Mesendoderm (in vitro differentiated cells): Measurements from ENCODE around the gene HS6ST1.

Experiments
- DNase-seq: peaks from one replicate; pipeline ENCODE4 v3.0.0; 2013
- H2AK5ac ChIP-seq: 2 replicates; pipeline ENCODE4 v1.6.1; 2013; ENCODE audit warnings: low read length, inconsistent platforms
- H2BK120ac ChIP-seq: 2 replicates; pipeline ENCODE4 v1.6.1; 2013; ENCODE audit warnings: low read depth, mild to moderate bottlenecking, low read length, moderate library complexity, mixed read lengths
- H2BK15ac ChIP-seq: replicated peaks from 2 replicates; pipeline ENCODE4 v1.6.1; 2013; ENCODE audit warnings: low read depth, mild to moderate bottlenecking, moderate library complexity
- H2BK5ac ChIP-seq: 2 replicates; pipeline ENCODE4 v1.6.1; 2013; ENCODE audit warnings: low read length, inconsistent platforms
- H3K18ac ChIP-seq: 2 replicates; pipeline ENCODE4 v1.6.1; 2013; ENCODE audit warnings: mild to moderate bottlenecking, low read length, mixed read lengths
- H3K23ac ChIP-seq: one replicate; pipeline ENCODE4 v1.6.1; 2013; ENCODE audit warnings: low read length
- H3K27ac ChIP-seq: 2 replicates; pipeline ENCODE4 v1.5.1; 2013; ENCODE audit warnings: low read depth, mild to moderate bottlenecking, inconsistent platforms, low read length, moderate library complexity
- H3K27me3 ChIP-seq: 2 replicates; pipeline ENCODE4 v1.6.1; 2013; ENCODE audit warnings: low read length, control low read depth, mild to moderate bottlenecking, inconsistent platforms; ENCODE audit not compliant: insufficient read depth, poor library complexity
- H3K36me3 ChIP-seq: 2 replicates; pipeline ENCODE4 v1.6.1; 2013; ENCODE audit warnings: low read length, inconsistent platforms; ENCODE audit not compliant: control insufficient read depth, insufficient read depth
- H3K4ac ChIP-seq: one replicate; pipeline ENCODE4 v1.6.1; 2013; ENCODE audit warnings: low read depth, mild to moderate bottlenecking, low read length, moderate library complexity
- H3K4me1 ChIP-seq: 2 replicates; pipeline ENCODE4 v1.6.1; 2013; ENCODE audit warnings: low read depth, low read length, inconsistent platforms; ENCODE audit not compliant: control insufficient read depth
- H3K4me2 ChIP-seq: 2 replicates; pipeline ENCODE4 v1.6.1; 2013; ENCODE audit warnings: low read length
- H3K4me3 ChIP-seq: 2 replicates; pipeline ENCODE4 v1.5.1; 2013; ENCODE audit warnings: mild to moderate bottlenecking, low read length
- H3K56ac ChIP-seq: one replicate; pipeline ENCODE4 v1.6.1; 2013; ENCODE audit warnings: low read length
- H3K79me1 ChIP-seq: 2 replicates; pipeline ENCODE4 v1.6.1; 2013; ENCODE audit warnings: low read length, inconsistent platforms
- H3K79me2 ChIP-seq: 2 replicates; pipeline ENCODE4 v1.6.1; 2013; ENCODE audit warnings: mild to moderate bottlenecking, low read length; ENCODE audit not compliant: control insufficient read depth, insufficient read depth
- H3K9ac ChIP-seq: 2 replicates; pipeline ENCODE4 v1.6.1; 2013; ENCODE audit warnings: low read length, inconsistent platforms
- H4K5ac ChIP-seq: one replicate; pipeline ENCODE4 v1.6.1; 2013; ENCODE audit warnings: low read length
- H4K8ac ChIP-seq: one replicate; pipeline ENCODE4 v1.6.1; 2013; ENCODE audit warnings: low read depth, mild to moderate bottlenecking, control low read depth, low read length, moderate library complexity
- WGBS: extraction: QIAGEN DNeasy Blood & Tissue Kit; methylation state at CpG from one replicate; pipeline ENCODE4 v1.1.7; 2013; ENCODE audit warnings: low lambda C conversion rate, missing lambda C conversion rate; ENCODE audit not compliant: insufficient coverage; ENCODE audit errors: extremely low coverage; 5-methylcytosine and 5-hydroxymethylcytosine counted together

HS6ST1 gene

DNA sequence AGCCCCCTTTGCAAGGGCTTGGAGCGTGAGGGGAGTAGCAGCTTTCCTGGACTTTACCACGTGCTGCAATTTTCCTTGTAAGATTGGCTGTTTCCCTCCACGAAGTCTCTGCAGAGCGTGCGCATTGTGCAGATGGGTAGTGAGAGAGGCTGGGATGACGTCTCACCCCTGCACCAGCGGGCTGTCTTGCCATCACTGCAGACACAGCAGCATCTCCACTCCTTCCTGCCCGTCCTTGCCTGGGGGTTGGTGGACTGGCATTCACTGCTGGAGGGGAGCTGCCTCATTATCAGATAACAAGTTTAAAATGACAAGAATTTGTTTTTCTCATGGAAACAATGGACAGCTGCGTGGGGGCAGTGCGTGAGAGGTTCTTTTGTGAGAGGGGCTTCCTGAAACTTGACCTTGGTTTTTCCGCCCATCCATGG, 45.3 kb upstream of the HS6ST1 start:
- Histone ChIP-seq H3K79me2 (no peaks in the 10 kb centered on the region), H4K5ac (no peak overlapping the region), H3K56ac (peak overlapping the region; percentile 17), H2AK5ac (no peak overlapping the region), H3K79me1 (no peaks in the 10 kb centered on the region), H3K18ac (no peak overlapping the region), H3K27me3 (no peaks in the 10 kb centered on the region), H3K36me3 (no peaks in the 10 kb centered on the region), H3K23ac (no peak overlapping the region), H2BK120ac (no peak overlapping the region), H2BK15ac (no peak overlapping the region), H3K4me3 (no peak overlapping the region), H3K4me1 (peaks cover 12% of the 10 kb centered on the region), H3K4me2 (no peak overlapping the region), H4K8ac (no peak overlapping the region), H3K9ac (no peak overlapping the region), H3K4ac (no peak overlapping the region), H2BK5ac (peak overlapping the region; percentile 4), H3K27ac (no peak overlapping the region)
- no CpG with 5 or more reads among the region's 11 CpGs for WGBS
- DNase-seq, result peak; percentile 77

DNA sequence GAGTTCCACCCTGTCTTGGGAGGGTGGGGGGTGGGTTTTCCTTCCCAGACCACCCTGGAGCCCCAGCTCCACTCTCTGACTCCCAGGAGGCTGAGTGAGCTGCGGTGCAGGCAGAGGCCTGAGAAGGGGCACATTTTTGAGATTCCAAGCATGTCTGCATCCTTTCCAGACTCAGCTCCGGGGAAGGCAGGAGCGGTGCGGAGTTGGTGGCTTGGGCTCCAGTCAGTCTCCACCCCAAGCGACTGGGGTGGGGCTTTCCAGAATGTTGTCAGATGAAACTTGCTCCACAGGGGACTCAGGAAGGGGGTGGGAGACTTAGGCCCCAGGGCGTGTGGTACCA, 44.2 kb upstream of the HS6ST1 start:
- H2BK15ac ChIP-seq, result no peak overlapping the region
- H3K18ac ChIP-seq, result no peak overlapping the region
- H3K4me1 ChIP-seq, result peaks cover 15% of the 10 kb centered on the region
- WGBS, result no CpG with 5 or more reads among the region's 6 CpGs
- peak overlapping the region; percentile 19 for H3K4ac ChIP-seq
- no peak overlapping the region for H3K9ac ChIP-seq
- H3K4me2 ChIP-seq, result no peak overlapping the region
- H3K79me1 ChIP-seq, result no peaks in the 10 kb centered on the region
- peak overlapping the region; percentile 88 for H3K56ac ChIP-seq
- no peak overlapping the region for H3K27ac ChIP-seq
- peak; percentile 99 for DNase-seq
- H2BK5ac ChIP-seq, result no peak overlapping the region
- H3K27me3 ChIP-seq, result no peaks in the 10 kb centered on the region
- no peak overlapping the region for H4K5ac ChIP-seq
- no peak overlapping the region for H3K23ac ChIP-seq
- H2AK5ac ChIP-seq, result no peak overlapping the region
- no peak overlapping the region for H3K4me3 ChIP-seq
- H3K79me2 ChIP-seq, result no peaks in the 10 kb centered on the region
- H3K36me3 ChIP-seq, result no peaks in the 10 kb centered on the region
- no peak overlapping the region for H2BK120ac ChIP-seq
- H4K8ac ChIP-seq, result no peak overlapping the region

DNA sequence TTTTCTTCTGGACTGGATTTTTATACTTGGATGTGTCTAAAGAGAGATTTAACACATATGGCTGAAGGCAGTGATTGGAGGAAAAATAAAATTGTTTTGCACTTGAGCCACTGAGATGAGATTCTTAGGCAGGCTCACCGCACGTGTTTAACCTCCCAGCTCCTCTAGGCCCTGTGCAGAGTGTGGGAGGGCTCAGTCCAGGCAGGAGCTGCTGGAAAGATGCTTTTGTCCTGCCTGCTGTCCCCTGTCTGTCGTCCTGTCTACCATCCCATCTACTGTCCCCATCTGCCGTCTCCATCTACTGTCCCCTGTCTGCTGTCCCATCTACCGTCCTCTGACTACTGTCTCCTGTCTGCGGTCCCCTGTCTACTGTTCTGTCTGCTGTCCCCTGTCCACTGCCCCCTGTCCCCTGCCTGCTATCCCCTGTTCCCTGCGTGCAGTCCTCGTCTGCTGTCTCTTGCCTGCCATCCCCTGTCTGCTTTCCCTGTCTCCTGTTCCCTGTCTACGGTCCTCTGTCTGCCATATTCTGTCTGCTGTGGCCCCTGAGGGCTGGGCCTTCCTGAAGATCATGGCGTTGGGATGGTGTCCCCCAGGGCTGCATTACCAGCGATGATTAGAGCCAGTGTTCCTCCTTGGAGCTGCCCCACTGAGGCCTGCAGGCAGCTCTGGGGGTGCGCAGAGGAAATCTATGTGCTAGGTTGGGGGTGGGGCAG, 43.7 kb upstream of the HS6ST1 start:
- peak overlapping the region; percentile 88 for H3K56ac ChIP-seq
- no peaks in the 10 kb centered on the region for H3K79me2 ChIP-seq
- no CpG with 5 or more reads among the region's 12 CpGs for WGBS
- no peak for DNase-seq
- no peaks in the 10 kb centered on the region for H3K79me1 ChIP-seq
- peak overlapping the region; percentile 62 for H3K9ac ChIP-seq
- H4K5ac ChIP-seq, result no peak overlapping the region
- no peak overlapping the region for H3K4me2 ChIP-seq
- H3K4me3 ChIP-seq, result no peak overlapping the region
- peak overlapping the region; percentile 51 for H3K23ac ChIP-seq
- H3K18ac ChIP-seq, result no peak overlapping the region
- H4K8ac ChIP-seq, result no peak overlapping the region
- H3K4me1 ChIP-seq, result peaks cover 15% of the 10 kb centered on the region
- H2BK5ac ChIP-seq, result peak overlapping the region; percentile 100
- H3K27ac ChIP-seq, result peak overlapping the region; percentile 87
- peak overlapping the region; percentile 56 for H3K4ac ChIP-seq
- H2BK15ac ChIP-seq, result no peak overlapping the region
- peak overlapping the region; percentile 100 for H2AK5ac ChIP-seq
- H3K36me3 ChIP-seq, result no peaks in the 10 kb centered on the region
- no peaks in the 10 kb centered on the region for H3K27me3 ChIP-seq
- H2BK120ac ChIP-seq, result peak overlapping the region; percentile 0

DNA sequence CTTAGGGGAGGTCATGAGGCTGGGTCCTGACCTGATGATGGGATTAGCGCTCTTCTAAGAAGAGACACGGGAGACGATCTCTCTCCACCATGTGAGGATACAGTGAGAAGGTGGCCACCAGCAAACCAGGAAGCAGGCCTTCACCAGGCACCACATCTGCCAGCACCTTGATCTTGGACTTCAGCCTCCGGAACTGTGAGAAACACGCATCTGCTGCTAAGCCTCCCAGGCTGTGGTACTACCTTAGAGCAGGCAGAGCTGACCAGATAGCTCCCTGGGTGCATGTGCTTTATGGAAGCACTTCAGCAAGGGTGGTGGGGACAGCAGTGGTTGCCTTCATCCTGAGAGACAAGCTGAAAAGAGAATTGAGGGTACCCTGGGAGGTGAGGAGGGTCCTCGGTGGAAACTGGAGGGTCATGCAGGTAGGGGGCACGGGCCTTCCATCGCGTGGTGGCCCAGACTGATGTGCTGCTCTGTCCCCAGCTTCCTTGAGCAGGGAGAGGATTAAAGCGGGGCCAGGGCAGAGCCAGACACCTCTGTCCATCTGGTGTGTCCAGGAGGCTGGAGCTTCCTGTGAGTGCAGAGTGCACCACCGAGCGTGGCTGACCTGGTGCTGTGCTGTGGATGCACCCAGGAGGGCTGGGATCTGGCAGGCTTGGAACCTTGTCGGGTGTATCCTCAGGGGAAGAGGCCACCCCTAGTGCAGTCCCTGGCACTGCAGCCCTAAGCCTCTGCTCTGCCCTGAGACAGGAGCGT, 42.9 kb upstream of the HS6ST1 start:
- no peak overlapping the region for H4K8ac ChIP-seq
- H3K9ac ChIP-seq, result no peak overlapping the region
- H3K27me3 ChIP-seq, result no peaks in the 10 kb centered on the region
- no peak overlapping the region for H3K27ac ChIP-seq
- WGBS, result no CpG with 5 or more reads among the region's 14 CpGs
- no peak overlapping the region for H4K5ac ChIP-seq
- peaks cover 15% of the 10 kb centered on the region for H3K4me1 ChIP-seq
- no peaks in the 10 kb centered on the region for H3K36me3 ChIP-seq
- no peak overlapping the region for H2BK5ac ChIP-seq
- no peaks in the 10 kb centered on the region for H3K79me2 ChIP-seq
- no peak overlapping the region for H2BK120ac ChIP-seq
- no peak overlapping the region for H3K18ac ChIP-seq
- H3K4me3 ChIP-seq, result no peak overlapping the region
- no peak overlapping the region for H3K4me2 ChIP-seq
- peak overlapping the region; percentile 56 for H3K4ac ChIP-seq
- no peak overlapping the region for H3K23ac ChIP-seq
- no peak overlapping the region for H2AK5ac ChIP-seq
- H3K79me1 ChIP-seq, result no peaks in the 10 kb centered on the region
- no peak for DNase-seq
- H3K56ac ChIP-seq, result peak overlapping the region; percentile 88
- H2BK15ac ChIP-seq, result no peak overlapping the region

DNA sequence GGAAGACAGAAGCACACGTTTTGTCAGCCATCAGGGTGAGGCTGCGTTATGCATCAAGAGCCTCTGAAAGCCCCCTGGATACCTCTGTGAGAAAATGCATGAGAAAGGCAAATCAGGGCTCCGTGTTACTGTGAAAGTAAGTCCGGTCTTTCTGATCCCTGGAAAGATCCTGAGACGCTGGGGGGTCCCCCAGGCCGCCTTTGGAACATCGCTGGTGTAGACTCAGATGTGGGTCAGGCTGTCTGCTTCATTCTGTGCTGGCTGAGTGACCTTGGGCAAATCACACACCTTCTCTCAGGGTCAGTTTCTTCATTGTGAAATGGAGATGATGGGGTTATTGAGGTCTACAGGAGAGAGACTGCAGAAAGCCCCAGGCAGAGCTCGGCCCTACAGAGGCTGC, 42.0 kb upstream of the HS6ST1 start:
- H3K79me2 ChIP-seq, result no peaks in the 10 kb centered on the region
- H2BK5ac ChIP-seq, result no peak overlapping the region
- no peak overlapping the region for H3K4me2 ChIP-seq
- H3K18ac ChIP-seq, result no peak overlapping the region
- no peak overlapping the region for H2AK5ac ChIP-seq
- H3K4me3 ChIP-seq, result no peak overlapping the region
- no peak overlapping the region for H4K8ac ChIP-seq
- H3K79me1 ChIP-seq, result no peaks in the 10 kb centered on the region
- no peak overlapping the region for H2BK120ac ChIP-seq
- no peak overlapping the region for H3K23ac ChIP-seq
- WGBS, result no CpG with 5 or more reads among the region's 8 CpGs
- no peaks in the 10 kb centered on the region for H3K36me3 ChIP-seq
- H3K27ac ChIP-seq, result no peak overlapping the region
- no peak overlapping the region for H3K4ac ChIP-seq
- H3K4me1 ChIP-seq, result peaks cover 15% of the 10 kb centered on the region
- no peak overlapping the region for H2BK15ac ChIP-seq
- H3K56ac ChIP-seq, result no peak overlapping the region
- no peak overlapping the region for H4K5ac ChIP-seq
- H3K27me3 ChIP-seq, result no peaks in the 10 kb centered on the region
- DNase-seq, result no peak
- H3K9ac ChIP-seq, result no peak overlapping the region
